HepG2 (cell line): ENCODE results near the gene CD81. TPM values are rescaled to one million over a fixed set of nuclear protein-coding genes. Genes with fewer than 3 reads are reported as not detected.

Experiments used
- ATF7-NPFF ChIP-seq: sonication (generic); formaldehyde crosslinking; IDR thresholded peaks from 2 replicates; pipeline ENCODE4 v1.8.1; 2023; ENCODE audit warnings: mild to moderate bottlenecking, low read depth, missing genetic modification reagents, moderate library complexity
- CREM ChIP-seq, 2 experiments: sonication (generic) in 1 of 2; formaldehyde crosslinking in 1 of 2; IDR thresholded peaks; 2 replicates each; pipeline versions ENCODE4 v1.4.0 to v1.6.1; 2016 to 2020; ENCODE audit warnings: antibody characterized with exemption in 1 of 2, mild to moderate bottlenecking in 1 of 2, missing genetic modification reagents in 1 of 2
- CSRNP1 ChIP-seq: sonication (generic); formaldehyde crosslinking; IDR thresholded peaks from 2 replicates; pipeline ENCODE4 v1.8.1; 2023; ENCODE audit warnings: mild to moderate bottlenecking, missing genetic modification reagents
- ETV5 ChIP-seq: IDR thresholded peaks from 2 replicates; pipeline ENCODE4 v1.6.1; 2018; ENCODE audit warnings: missing biosample characterization, missing genetic modification reagents, inconsistent platforms, borderline replicate concordance
- FOXC1 ChIP-seq: sonication (generic); formaldehyde crosslinking; IDR thresholded peaks from 2 replicates; pipeline ENCODE4 v1.8.0; 2022; ENCODE audit warnings: mild to moderate bottlenecking, missing genetic modification reagents, borderline replicate concordance
- GATAD2A ChIP-seq: IDR thresholded peaks from 2 replicates; pipeline ENCODE4 v1.6.1; 2016
- HMG20A ChIP-seq: IDR thresholded peaks from 2 replicates; pipeline ENCODE4 v1.6.1; 2016; ENCODE audit warnings: borderline replicate concordance
- ISL2 ChIP-seq: sonication (generic); formaldehyde crosslinking; IDR thresholded peaks from 2 replicates; pipeline ENCODE4 v1.5.0; 2020; ENCODE audit warnings: missing genetic modification reagents
- MAZ ChIP-seq, 2 experiments: sonication (generic) in 1 of 2; formaldehyde crosslinking in 1 of 2; IDR thresholded peaks; 2 replicates each; pipeline versions ENCODE4 v1.5.0 to v1.6.1; 2012 to 2020; ENCODE audit warnings: low read depth in 2 of 2, mild to moderate bottlenecking in 2 of 2, borderline replicate concordance in 1 of 2, improper control_type of control experiment in 1 of 2, low read length in 1 of 2, missing genetic modification reagents in 1 of 2, moderate library complexity in 1 of 2
- MIER3 ChIP-seq: IDR thresholded peaks from 2 replicates; pipeline ENCODE4 v1.6.1; 2016; ENCODE audit warnings: missing compliant biosample characterization, borderline replicate concordance
- MXD3 ChIP-seq: IDR thresholded peaks from 2 replicates; pipeline ENCODE4 v1.6.1; 2016; ENCODE audit warnings: mild to moderate bottlenecking, missing biosample characterization, missing genetic modification reagents
- NR1H2 ChIP-seq: sonication (generic); formaldehyde crosslinking; IDR thresholded peaks from 2 replicates; pipeline ENCODE4 v1.8.1; 2022; ENCODE audit warnings: low read depth, missing genetic modification reagents, borderline replicate concordance
- SATB2 ChIP-seq: sonication (generic); formaldehyde crosslinking; IDR thresholded peaks from 2 replicates; pipeline ENCODE4 v1.5.0; 2020; ENCODE audit warnings: missing genetic modification reagents
- SETDB1 ChIP-seq: sonication (generic); formaldehyde crosslinking; IDR thresholded peaks from 2 replicates; pipeline ENCODE4 v1.5.1; 2020; ENCODE audit warnings: missing genetic modification reagents, mild to moderate bottlenecking, borderline replicate concordance
- SP1 ChIP-seq, 2 experiments: fragments of 450-650 bp in 1 of 2; sonication (generic) in 1 of 2; formaldehyde crosslinking in 1 of 2; IDR thresholded peaks; 2 replicates each; pipeline versions ENCODE4 v1.4.0 to v1.6.1; 2016 to 2020; ENCODE audit warnings: missing genetic modification reagents in 1 of 2
- YEATS2 ChIP-seq: sonication (generic); formaldehyde crosslinking; IDR thresholded peaks from 2 replicates; pipeline ENCODE4 v1.4.0; 2020; ENCODE audit warnings: missing genetic modification reagents, borderline replicate concordance
- YY1 ChIP-seq: IDR thresholded peaks from 2 replicates; pipeline ENCODE4 v1.6.1; 2011; ENCODE audit warnings: low read length, low read depth, moderate library complexity, mild to moderate bottlenecking; ENCODE audit not compliant: insufficient read depth, insufficient replicate concordance
- ZNF34 ChIP-seq: sonication (generic); formaldehyde crosslinking; IDR thresholded peaks from 2 replicates; pipeline ENCODE4 v1.4.0; 2020; ENCODE audit warnings: mild to moderate bottlenecking, missing genetic modification reagents, borderline replicate concordance
- ZNF367 ChIP-seq: sonication (generic); formaldehyde crosslinking; IDR thresholded peaks from 2 replicates; pipeline ENCODE4 v1.4.0; 2020; ENCODE audit warnings: missing genetic modification reagents, borderline replicate concordance
- polyA plus RNA-seq, 8 experiments: library from polyadenylated mRNA; depleted of rRNA in 3 of 8; stranded (reverse) in 7 of 8; unstranded in 1 of 8; fragments of >200 nt; fragmentation: Illumina TruSeq in 4 of 8; extraction: Trizol in 4 of 8; gene quantifications; 2 replicates each; pipeline versions ENCODE4 v1.2.1 to v1.2.3, GENCODE V29; 2011 to 2016; ENCODE audit warnings: low read depth in 4 of 8, missing spikeins in 1 of 8, mixed read lengths in 1 of 8; ENCODE audit not compliant: insufficient read depth in 1 of 8
- total RNA-seq, 5 experiments: library from RNA; depleted of rRNA; stranded (reverse); fragments of >200 nt; fragmentation: Illumina TruSeq; extraction: Trizol; gene quantifications; 2 replicates each; pipeline ENCODE4 v1.2.3, GENCODE V29; 2016; ENCODE audit warnings: low read depth in 1 of 5
- TF ChIP-seq, protein P1 (sequence below): IDR thresholded peaks from 2 replicates; pipeline ENCODE4 v1.6.1; 2012; ENCODE audit warnings: inconsistent platforms
- TF ChIP-seq, protein P2 (sequence below): sonication (generic); formaldehyde crosslinking; IDR thresholded peaks from 2 replicates; pipeline ENCODE4 v1.4.0; 2020; ENCODE audit warnings: mild to moderate bottlenecking, missing genetic modification reagents
- TF ChIP-seq, protein P3 (sequence below): sonication (generic); formaldehyde crosslinking; IDR thresholded peaks from 2 replicates; pipeline ENCODE4 v1.4.0; 2020; ENCODE audit warnings: missing genetic modification reagents

The CD81 gene
- total and polyA plus RNA-seq, 2 of the 13 experiments (the other 11 are each of a cell fraction or from before 2014, with no cell fraction given): not detected

- TF ChIP-seq YY1 (peak; percentile 61), YEATS2 (CRISPR knock-in tag) (peak; percentile 77; the same call in 1 of the 2 replicates), SP1 (IDR thresholded peaks at IDR 0.05) (no peak), SP1 (CRISPR knock-in tag; IDR thresholded peaks at IDR 0.05) (0 out of 2 replicates have a peak, but pooled peaks have one; percentile 12), HMG20A (no peak), MXD3 (no peak), CREM (IDR thresholded peaks at IDR 0.05) (peak; percentile 30; the same call in 1 of the 2 replicates), CREM (CRISPR knock-in tag; IDR thresholded peaks at IDR 0.05) (no peak), GATAD2A (CRISPR knock-in tag) (peak; percentile 40; the same call in 1 of the 2 replicates), SETDB1 (CRISPR knock-in tag) (peak; percentile 68; the same call in 1 of the 2 replicates), SATB2 (CRISPR knock-in tag) (no peak), ISL2 (CRISPR knock-in tag) (no peak), ZNF367 (CRISPR knock-in tag) (no peak), MIER3 (peak; percentile 61; the same call in 1 of the 2 replicates), NR1H2 (no peak), CSRNP1 (peak; percentile 39; the same call in 1 of the 2 replicates), MAZ (IDR thresholded peaks at IDR 0.05; ENCODE audit: borderline replicate concordance, low read depth, low read length) (no peak), MAZ (CRISPR knock-in tag; IDR thresholded peaks at IDR 0.05; ENCODE audit: low read depth) (peak; percentile 47; the same call in 1 of the 2 replicates), ETV5 (CRISPR knock-in tag) (0 out of 2 replicates have a peak, but pooled peaks have one; percentile 18), ATF7-NPFF (peak; percentile 3; the same call in 1 of the 2 replicates), FOXC1 (CRISPR knock-in tag) (0 out of 2 replicates have a peak, but pooled peaks have one; percentile 31), ZNF34 (CRISPR knock-in tag) (0 out of 2 replicates have a peak, but pooled peaks have one; percentile 16)
- TF ChIP-seq, protein P1, sequence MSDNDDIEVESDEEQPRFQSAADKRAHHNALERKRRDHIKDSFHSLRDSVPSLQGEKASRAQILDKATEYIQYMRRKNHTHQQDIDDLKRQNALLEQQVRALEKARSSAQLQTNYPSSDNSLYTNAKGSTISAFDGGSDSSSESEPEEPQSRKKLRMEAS: peak; percentile 54
- TF ChIP-seq, protein P2, sequence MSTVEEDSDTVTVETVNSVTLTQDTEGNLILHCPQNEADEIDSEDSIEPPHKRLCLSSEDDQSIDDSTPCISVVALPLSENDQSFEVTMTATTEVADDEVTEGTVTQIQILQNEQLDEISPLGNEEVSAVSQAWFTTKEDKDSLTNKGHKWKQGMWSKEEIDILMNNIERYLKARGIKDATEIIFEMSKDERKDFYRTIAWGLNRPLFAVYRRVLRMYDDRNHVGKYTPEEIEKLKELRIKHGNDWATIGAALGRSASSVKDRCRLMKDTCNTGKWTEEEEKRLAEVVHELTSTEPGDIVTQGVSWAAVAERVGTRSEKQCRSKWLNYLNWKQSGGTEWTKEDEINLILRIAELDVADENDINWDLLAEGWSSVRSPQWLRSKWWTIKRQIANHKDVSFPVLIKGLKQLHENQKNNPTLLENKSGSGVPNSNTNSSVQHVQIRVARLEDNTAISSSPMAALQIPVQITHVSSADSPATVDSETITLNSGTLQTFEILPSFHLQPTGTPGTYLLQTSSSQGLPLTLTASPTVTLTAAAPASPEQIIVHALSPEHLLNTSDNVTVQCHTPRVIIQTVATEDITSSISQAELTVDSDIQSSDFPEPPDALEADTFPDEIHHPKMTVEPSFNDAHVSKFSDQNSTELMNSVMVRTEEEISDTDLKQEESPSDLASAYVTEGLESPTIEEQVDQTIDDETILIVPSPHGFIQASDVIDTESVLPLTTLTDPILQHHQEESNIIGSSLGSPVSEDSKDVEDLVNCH (CRISPR knock-in tag): no peak
- TF ChIP-seq, protein P3, sequence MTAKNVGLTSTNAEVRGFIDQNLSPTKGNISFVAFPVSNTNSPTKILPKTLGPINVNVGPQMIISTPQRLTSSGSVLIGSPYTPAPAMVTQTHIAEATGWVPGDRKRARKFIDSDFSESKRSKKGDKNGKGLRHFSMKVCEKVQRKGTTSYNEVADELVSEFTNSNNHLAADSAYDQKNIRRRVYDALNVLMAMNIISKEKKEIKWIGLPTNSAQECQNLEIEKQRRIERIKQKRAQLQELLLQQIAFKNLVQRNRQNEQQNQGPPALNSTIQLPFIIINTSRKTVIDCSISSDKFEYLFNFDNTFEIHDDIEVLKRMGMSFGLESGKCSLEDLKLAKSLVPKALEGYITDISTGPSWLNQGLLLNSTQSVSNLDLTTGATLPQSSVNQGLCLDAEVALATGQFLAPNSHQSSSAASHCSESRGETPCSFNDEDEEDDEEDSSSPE (CRISPR knock-in tag): peak; percentile 75
These were observed 42.8 kb downstream of the CD81 start (continued) for GRCh38 chr11:2419638-2420501.
